22Rv1 (cell line): ENCODE measurements around the gene DAGLA.
A peak's percentile ranks its signal among the peaks of the same experiment; 100 is the strongest.
"Not testable (repeated sequence)": the region's sequence is repeated elsewhere in the genome, so short reads cannot be mapped to it uniquely, and the experiment has no call there.

Source experiments
- H3K27ac ChIP-seq: fragments of 450-650 bp; 2 replicates; pipeline ENCODE4 v1.5.1; 2017
- CTCF ChIP-seq: fragments of 450-650 bp; IDR thresholded peaks from 2 replicates; pipeline ENCODE4 v1.5.1; 2017; ENCODE audit warnings: mild to moderate bottlenecking
- ZFX ChIP-seq: fragments of 450-650 bp; IDR thresholded peaks from 2 replicates; pipeline ENCODE4 v1.6.1; 2017; ENCODE audit warnings: antibody characterized with exemption, borderline replicate concordance

The DAGLA gene

GRCh38 chr11:61656347-61657077 is 23.7 kb upstream of the DAGLA start:
- no peak for TF ChIP-seq ZFX
- TF ChIP-seq CTCF = no peak
- peak overlapping the region; percentile 62 for H3K27ac ChIP-seq

GRCh38 chr11:61657566-61658290 is 22.5 kb upstream of the DAGLA start:
- TF ChIP-seq CTCF (0 out of 2 replicates have a peak, but pooled peaks have one; percentile 6), ZFX (no peak)
- no peak overlapping the region for H3K27ac ChIP-seq

- H3K27ac ChIP-seq = no peak overlapping the region
- TF ChIP-seq CTCF (peak; percentile 51), ZFX (no peak)
Observed at GRCh38 chr11:61659413-61660196, 20.6 kb upstream of the DAGLA start.

GRCh38 chr11:61660997-61661396 is 19.2 kb upstream of the DAGLA start:
- not testable (repeated sequence) for H3K27ac ChIP-seq

- H3K27ac ChIP-seq = no peak overlapping the region
- TF ChIP-seq ZFX = no peak
- TF ChIP-seq CTCF = no peak
Observed at GRCh38 chr11:61666684-61667297, 13.4 kb upstream of the DAGLA start.

- no peak overlapping the region for H3K27ac ChIP-seq
- TF ChIP-seq CTCF = no peak
- no peak for TF ChIP-seq ZFX
Observed at GRCh38 chr11:61667684-61668305, 12.4 kb upstream of the DAGLA start.

GRCh38 chr11:61669417-61669816 is 10.8 kb upstream of the DAGLA start:
- TF ChIP-seq ZFX (no peak), CTCF (no peak)
- H3K27ac ChIP-seq = no peak overlapping the region
